KMS-11 (cell line): ENCODE results near the gene GON7.

Experiments used
- H2AFZ ChIP-seq: fragments of 200-600 bp; sonication (generic); 2 replicates; pipeline ENCODE4 v1.6.1; 2016; ENCODE audit warnings: antibody characterized with exemption, mixed run types, low read depth
- H3K27ac ChIP-seq: fragments of 200-600 bp; sonication (generic); 2 replicates; pipeline ENCODE4 v1.6.1; 2016; ENCODE audit warnings: mild to moderate bottlenecking, mixed run types
- H3K27me3 ChIP-seq: fragments of 200-600 bp; sonication (generic); 2 replicates; pipeline ENCODE4 v1.6.1; 2017; ENCODE audit warnings: mild to moderate bottlenecking, low read depth, mixed run types, moderate library complexity; ENCODE audit not compliant: insufficient read depth
- H3K36me3 ChIP-seq: fragments of 200-600 bp; sonication (generic); 2 replicates; pipeline ENCODE4 v1.6.1; 2017; ENCODE audit warnings: mild to moderate bottlenecking, mixed run types; ENCODE audit not compliant: insufficient read depth
- H3K4me1 ChIP-seq: fragments of 200-600 bp; sonication (generic); 2 replicates; pipeline ENCODE4 v1.6.1; 2016; ENCODE audit warnings: mild to moderate bottlenecking, low read depth, mixed run types; ENCODE audit not compliant: poor library complexity, severe bottlenecking
- H3K4me2 ChIP-seq: fragments of 200-600 bp; sonication (generic); 2 replicates; pipeline ENCODE4 v1.7.0; 2016; ENCODE audit warnings: mild to moderate bottlenecking, mixed run types
- H3K4me3 ChIP-seq: fragments of 200-600 bp; sonication (generic); IDR thresholded peaks from 2 replicates; pipeline ENCODE4 v1.6.1; 2017; ENCODE audit warnings: low read depth, low read length, mixed read lengths; ENCODE audit not compliant: insufficient read depth
- H3K79me2 ChIP-seq: fragments of 200-600 bp; sonication (generic); 2 replicates; pipeline ENCODE4 v1.6.1; 2016; ENCODE audit warnings: low read depth, mixed run types; ENCODE audit not compliant: insufficient read depth
- H3K9ac ChIP-seq: fragments of 200-600 bp; sonication (generic); 2 replicates; pipeline ENCODE4 v1.6.1; 2016; ENCODE audit warnings: mild to moderate bottlenecking, mixed run types
- H4K20me1 ChIP-seq: fragments of 200-600 bp; sonication (generic); 2 replicates; pipeline ENCODE4 v1.6.1; 2016; ENCODE audit warnings: mild to moderate bottlenecking, mixed run types; ENCODE audit not compliant: insufficient read depth
- CTCF ChIP-seq: fragments of 200-600 bp; sonication (generic); conservative IDR thresholded peaks from 2 replicates; pipeline ENCODE4 v1.6.1; 2017; ENCODE audit warnings: low read depth, mild to moderate bottlenecking, antibody characterized with exemption, low read length, moderate library complexity, mixed read lengths

The GON7 gene

GRCh38 chr14:93231129-93231979 lies 24.5 kb upstream of the GON7 start:
- no peaks in the 10 kb centered on the region for H3K4me1 ChIP-seq
- H3K4me2 ChIP-seq = no peak overlapping the region
- TF ChIP-seq CTCF = no peak
- no peaks in the 10 kb centered on the region for H4K20me1 ChIP-seq
- no peaks in the 10 kb centered on the region for H3K36me3 ChIP-seq
- H3K79me2 ChIP-seq = no peaks in the 10 kb centered on the region
- no peak overlapping the region for H3K9ac ChIP-seq
- H3K4me3 ChIP-seq = no peak overlapping the region
- no peak overlapping the region for H2AFZ ChIP-seq
- no peaks in the 10 kb centered on the region for H3K27me3 ChIP-seq
- no peak overlapping the region for H3K27ac ChIP-seq

GRCh38 chr14:93230539-93230938 lies 23.7 kb upstream of the GON7 start:
- no peaks in the 10 kb centered on the region for H4K20me1 ChIP-seq
- H3K9ac ChIP-seq = no peak overlapping the region
- H3K36me3 ChIP-seq = no peaks in the 10 kb centered on the region
- no peak for TF ChIP-seq CTCF
- no peaks in the 10 kb centered on the region for H3K4me1 ChIP-seq
- no peaks in the 10 kb centered on the region for H3K79me2 ChIP-seq
- no peak overlapping the region for H3K4me2 ChIP-seq
- H3K4me3 ChIP-seq = no peak overlapping the region
- H3K27ac ChIP-seq = no peak overlapping the region
- no peak overlapping the region for H2AFZ ChIP-seq
- no peaks in the 10 kb centered on the region for H3K27me3 ChIP-seq

GRCh38 chr14:93228550-93228949 lies 21.7 kb upstream of the GON7 start:
- Histone ChIP-seq H3K4me2 (no peak overlapping the region), H3K27me3 (no peaks in the 10 kb centered on the region), H2AFZ (no peak overlapping the region), H4K20me1 (no peaks in the 10 kb centered on the region), H3K27ac (no peak overlapping the region), H3K4me1 (no peaks in the 10 kb centered on the region), H3K36me3 (no peaks in the 10 kb centered on the region), H3K4me3 (no peak overlapping the region), H3K9ac (no peak overlapping the region), H3K79me2 (no peaks in the 10 kb centered on the region)
- TF ChIP-seq CTCF = no peak

GRCh38 chr14:93223565-93223964 lies 16.7 kb upstream of the GON7 start:
- Histone ChIP-seq H3K9ac (no peak overlapping the region), H3K4me3 (no peak overlapping the region), H3K36me3 (no peaks in the 10 kb centered on the region), H3K4me2 (no peak overlapping the region), H3K4me1 (no peaks in the 10 kb centered on the region), H2AFZ (no peak overlapping the region), H3K27me3 (no peaks in the 10 kb centered on the region), H3K27ac (no peak overlapping the region), H3K79me2 (no peaks in the 10 kb centered on the region), H4K20me1 (no peaks in the 10 kb centered on the region)
- no peak for TF ChIP-seq CTCF
